HG03103 (cell line): ENCODE measurements around the gene ARMC6.
"Not testable (repeated sequence)": the region's sequence is repeated elsewhere in the genome, so short reads cannot be mapped to it uniquely, and the experiment has no call there.

Experiments used
- ATAC-seq: cut with Tn5 transposase; IDR thresholded peaks from one replicate; pipeline ENCODE4 v1.9.1; 2021; ENCODE audit warnings: low read depth; ENCODE audit not compliant: unreplicated experiment

The ARMC6 gene

GRCh38 chr19:19021115-19021514 is 12.3 kb upstream of the ARMC6 start:
- ATAC-seq: no peak

GRCh38 chr19:19022380-19022961 is 10.9 kb upstream of the ARMC6 start:
- ATAC-seq: no peak

GRCh38 chr19:19023376-19023775 is 10.0 kb upstream of the ARMC6 start:
- not testable (repeated sequence) for ATAC-seq

GRCh38 chr19:19025861-19026260 is 7.5 kb upstream of the ARMC6 start:
- ATAC-seq: no peak

GRCh38 chr19:19026299-19026971 is 7.0 kb upstream of the ARMC6 start:
- no peak for ATAC-seq

GRCh38 chr19:19027228-19027627 is 6.2 kb upstream of the ARMC6 start:
- ATAC-seq: no peak

GRCh38 chr19:19028526-19028925 is 4.9 kb upstream of the ARMC6 start:
- ATAC-seq: no peak

GRCh38 chr19:19031891-19032290 is 1.5 kb upstream of the ARMC6 start:
- ATAC-seq: no peak

GRCh38 chr19:19032420-19033175 is 805 bp upstream of the ARMC6 start:
- peak; percentile 37 for ATAC-seq

- ATAC-seq: no peak
These were observed 302 bp upstream of the ARMC6 start for GRCh38 chr19:19033176-19033425.

GRCh38 chr19:19034204-19034624 is 811 bp downstream of the ARMC6 start:
- ATAC-seq: peak; percentile 41

GRCh38 chr19:19039901-19040300 is 6.5 kb downstream of the ARMC6 start:
- ATAC-seq: no peak

- no peak for ATAC-seq
These were observed 7.0 kb downstream of the ARMC6 start for GRCh38 chr19:19040417-19040816.

GRCh38 chr19:19042732-19043280 is 9.4 kb downstream of the ARMC6 start:
- no peak for ATAC-seq

- ATAC-seq: no peak
These were observed 10.1 kb downstream of the ARMC6 start for GRCh38 chr19:19043481-19043880.

- no peak for ATAC-seq
These were observed 10.5 kb downstream of the ARMC6 start for GRCh38 chr19:19043881-19044280.

- ATAC-seq: no peak
These were observed 16.0 kb downstream of the ARMC6 start for GRCh38 chr19:19049406-19049805.

GRCh38 chr19:19050104-19050503 is 16.7 kb downstream of the ARMC6 start:
- ATAC-seq: no peak

GRCh38 chr19:19050731-19051130 is 17.3 kb downstream of the ARMC6 start:
- ATAC-seq: no peak

- ATAC-seq: no peak
These were observed 18.2 kb downstream of the ARMC6 start for GRCh38 chr19:19051478-19052213.

- ATAC-seq: no peak
These were observed 19.5 kb downstream of the ARMC6 start for GRCh38 chr19:19052921-19053320.
